Liver (tissue), 9 donors: ENCODE data around the gene MYO3B. TPM values are rescaled to one million over a fixed set of nuclear protein-coding genes. Genes with fewer than 3 reads are reported as not detected.

Experiments used
- DNase-seq: peaks from one replicate; pipeline ENCODE4 v3.0.0-alpha.2; 2017; ENCODE audit warnings: low spot score
- H3K27ac ChIP-seq, 2 donors: one replicate each; pipeline ENCODE4 v1.7.0; 2013; ENCODE audit warnings: inconsistent platforms in 2 of 2, low read length in 2 of 2, control low read depth in 1 of 2, low read depth in 1 of 2, mild to moderate bottlenecking in 1 of 2
- H3K27me3 ChIP-seq, 4 donors: one replicate each; pipeline versions ENCODE4 v1.6.1 to v1.7.0; 2013; ENCODE audit warnings: low read length in 3 of 4, inconsistent platforms in 1 of 4, mild to moderate bottlenecking in 1 of 4, moderate library complexity in 1 of 4; ENCODE audit not compliant: control insufficient read depth in 4 of 4, insufficient read depth in 4 of 4
- H3K36me3 ChIP-seq, 4 donors: one replicate each; pipeline versions ENCODE4 v1.6.1 to v1.7.0; 2013; ENCODE audit warnings: low read length in 3 of 4, mild to moderate bottlenecking in 3 of 4, low read depth in 1 of 4, moderate library complexity in 1 of 4; ENCODE audit not compliant: control insufficient read depth in 4 of 4, insufficient read depth in 3 of 4
- H3K4me1 ChIP-seq, 4 donors: one replicate each; pipeline versions ENCODE4 v1.6.1 to v1.7.0; 2013; ENCODE audit warnings: low read length in 3 of 4, mild to moderate bottlenecking in 3 of 4, moderate library complexity in 1 of 4; ENCODE audit not compliant: control insufficient read depth in 4 of 4, insufficient read depth in 4 of 4
- H3K4me3 ChIP-seq, 3 donors: one replicate each; pipeline versions ENCODE4 v1.6.1 to v1.7.0; 2013; ENCODE audit warnings: low read length in 3 of 3, control low read depth in 1 of 3, low read depth in 1 of 3, mild to moderate bottlenecking in 1 of 3
- H3K9ac ChIP-seq, 2 donors: one replicate each; pipeline ENCODE4 v1.7.0; 2013; ENCODE audit warnings: low read length in 2 of 2, mild to moderate bottlenecking in 2 of 2, moderate library complexity in 2 of 2, control low read depth in 1 of 2, low read depth in 1 of 2
- H3K9me3 ChIP-seq, 4 donors: one replicate each; pipeline versions ENCODE4 v1.6.1 to v1.7.0; 2013; ENCODE audit warnings: low read length in 3 of 4; ENCODE audit not compliant: control insufficient read depth in 4 of 4
- EGR1 ChIP-seq, 2 donors: IDR thresholded peaks; 2 replicates each; pipeline ENCODE4 v1.6.1; 2016 to 2018; ENCODE audit warnings: antibody characterized with exemption in 2 of 2, low read depth in 2 of 2
- FOXA1 ChIP-seq: IDR thresholded peaks from 2 replicates; pipeline ENCODE4 v1.6.1; 2016; ENCODE audit warnings: antibody characterized with exemption
- FOXA2 ChIP-seq: IDR thresholded peaks from 2 replicates; pipeline ENCODE4 v1.6.1; 2016; ENCODE audit warnings: antibody characterized with exemption
- GABPA ChIP-seq, 2 donors: IDR thresholded peaks in 1 of 2; conservative IDR thresholded peaks in 1 of 2; 2 replicates each; pipeline ENCODE4 v1.6.1; 2016; ENCODE audit warnings: antibody characterized with exemption in 2 of 2, mild to moderate bottlenecking in 1 of 2, moderate library complexity in 1 of 2
- HNF4A ChIP-seq, 2 donors: conservative IDR thresholded peaks; 2 replicates each; pipeline ENCODE4 v1.6.1; 2016; ENCODE audit warnings: antibody characterized with exemption in 2 of 2, mild to moderate bottlenecking in 2 of 2
- HNF4G ChIP-seq: IDR thresholded peaks from 2 replicates; pipeline ENCODE4 v1.6.1; 2016; ENCODE audit warnings: antibody characterized with exemption
- JUND ChIP-seq, 2 donors: IDR thresholded peaks; 2 replicates each; pipeline ENCODE4 v1.6.1; 2016; ENCODE audit warnings: antibody characterized with exemption in 2 of 2
- NR2F2 ChIP-seq: IDR thresholded peaks from 2 replicates; pipeline ENCODE4 v1.6.1; 2016; ENCODE audit warnings: antibody characterized with exemption
- RAD21 ChIP-seq, 2 donors: IDR thresholded peaks; 2 replicates each; pipeline ENCODE4 v1.6.1; 2016; ENCODE audit warnings: antibody characterized with exemption in 2 of 2, mild to moderate bottlenecking in 2 of 2
- RXRA ChIP-seq, 2 donors: IDR thresholded peaks; 2 replicates each; pipeline ENCODE4 v1.6.1; 2017 to 2018; ENCODE audit warnings: antibody characterized with exemption in 2 of 2, mild to moderate bottlenecking in 1 of 2
- SP1 ChIP-seq: IDR thresholded peaks from 2 replicates; pipeline ENCODE4 v1.6.1; 2018; ENCODE audit warnings: antibody characterized with exemption, mild to moderate bottlenecking
- TAF1 ChIP-seq: conservative IDR thresholded peaks from 2 replicates; pipeline ENCODE4 v1.6.1; 2016; ENCODE audit warnings: antibody characterized with exemption, mild to moderate bottlenecking
- YY1 ChIP-seq: IDR thresholded peaks from 2 replicates; pipeline ENCODE4 v1.6.1; 2016; ENCODE audit warnings: antibody characterized with exemption, mild to moderate bottlenecking
- WGBS: extraction: QIAGEN DNeasy Blood & Tissue Kit; methylation state at CpG from one replicate; pipeline ENCODE4 v1.1.7; 2013; 5-methylcytosine and 5-hydroxymethylcytosine counted together
- polyA plus RNA-seq, 2 donors: library from polyadenylated mRNA; stranded (reverse) in 1 of 2; unstranded in 1 of 2; fragments of 200-250 nt in 1 of 2; fragments of >200 nt in 1 of 2; fragmentation: Nextera tagmentation in 1 of 2; extraction: Ambion mirVana in 1 of 2; gene quantifications; one replicate each; pipeline versions ENCODE4 v1.2.1 to v1.2.3, GENCODE V29; 2013 to 2015
- total RNA-seq, 2 donors: library from RNA; depleted of rRNA; stranded (reverse); fragments of >200 nt; gene quantifications; one replicate each; pipeline ENCODE4 v1.2.3, GENCODE V29; 2014
- TF ChIP-seq, protein P1 (sequence below): IDR thresholded peaks from 2 replicates; pipeline ENCODE4 v1.6.1; 2016; ENCODE audit warnings: antibody characterized with exemption
- TF ChIP-seq, protein P2 (sequence below): IDR thresholded peaks from 2 replicates; pipeline ENCODE4 v1.6.1; 2016; ENCODE audit warnings: antibody characterized with exemption
- TF ChIP-seq, protein P3 (sequence below): IDR thresholded peaks from 2 replicates; pipeline ENCODE4 v1.6.1; 2016; ENCODE audit warnings: antibody characterized with exemption
- TF ChIP-seq, protein P4 (sequence below): fragments of 150-350 bp; IDR thresholded peaks from 2 replicates; pipeline ENCODE4 v1.5.1; 2017; ENCODE audit warnings: improper control_type of control experiment, low read depth, low read length; ENCODE audit not compliant: missing input control
- TF ChIP-seq, protein P5 (sequence below): IDR thresholded peaks from 2 replicates; pipeline ENCODE4 v1.6.1; 2016; ENCODE audit warnings: antibody characterized with exemption, mild to moderate bottlenecking
- donor health status: healthy.
- donor health status: healthy.
- donor health status: healthy.
- donor health status: healthy.
- donor health status: healthy.

The MYO3B gene
- total and polyA plus RNA-seq, 4 donors: under 0.01 to 0.05 TPM; not detected in 2

DNA sequence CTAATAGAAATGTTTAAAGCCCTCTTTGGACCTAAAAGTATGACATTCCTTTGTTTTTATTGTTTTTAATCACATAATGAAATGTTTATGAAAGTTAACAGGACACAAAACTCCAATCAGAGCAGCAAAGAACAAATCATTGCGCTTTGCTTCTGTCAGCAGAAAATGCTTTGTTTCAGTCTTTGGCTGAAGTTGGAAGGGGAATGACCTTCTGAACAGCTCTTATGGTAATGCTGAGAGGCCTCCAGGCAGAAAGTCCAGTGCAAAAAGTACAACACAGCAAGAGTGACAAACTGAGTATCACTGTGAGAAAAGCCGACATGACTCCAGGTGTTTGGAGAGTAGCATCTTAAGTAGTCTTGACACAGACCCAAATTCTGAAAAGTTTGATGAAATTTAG lies 389.5 kb downstream of the MYO3B start:
- no peaks in the 10 kb centered on the region for H3K9me3 ChIP-seq
- H3K4me1 ChIP-seq: no peaks in the 10 kb centered on the region
- H3K4me3 ChIP-seq: no peak overlapping the region
- TF ChIP-seq RAD21 (IDR thresholded peaks at IDR 0.05) (peak in 1 of 2 donors; percentile 36), JUND (IDR thresholded peaks at IDR 0.05) (no peak), FOXA1 (no peak), EGR1 (IDR thresholded peaks at IDR 0.05; ENCODE audit: low read depth in 2 of 2) (no peak), HNF4G (peak; percentile 32), FOXA2 (no peak), SP1 (peak; percentile 41), HNF4A (conservative IDR thresholded peaks at IDR 0.05) (peak; percentile 65 to 78), RXRA (IDR thresholded peaks at IDR 0.05) (peak; percentile 66 to 79)
- TF ChIP-seq, protein P1, sequence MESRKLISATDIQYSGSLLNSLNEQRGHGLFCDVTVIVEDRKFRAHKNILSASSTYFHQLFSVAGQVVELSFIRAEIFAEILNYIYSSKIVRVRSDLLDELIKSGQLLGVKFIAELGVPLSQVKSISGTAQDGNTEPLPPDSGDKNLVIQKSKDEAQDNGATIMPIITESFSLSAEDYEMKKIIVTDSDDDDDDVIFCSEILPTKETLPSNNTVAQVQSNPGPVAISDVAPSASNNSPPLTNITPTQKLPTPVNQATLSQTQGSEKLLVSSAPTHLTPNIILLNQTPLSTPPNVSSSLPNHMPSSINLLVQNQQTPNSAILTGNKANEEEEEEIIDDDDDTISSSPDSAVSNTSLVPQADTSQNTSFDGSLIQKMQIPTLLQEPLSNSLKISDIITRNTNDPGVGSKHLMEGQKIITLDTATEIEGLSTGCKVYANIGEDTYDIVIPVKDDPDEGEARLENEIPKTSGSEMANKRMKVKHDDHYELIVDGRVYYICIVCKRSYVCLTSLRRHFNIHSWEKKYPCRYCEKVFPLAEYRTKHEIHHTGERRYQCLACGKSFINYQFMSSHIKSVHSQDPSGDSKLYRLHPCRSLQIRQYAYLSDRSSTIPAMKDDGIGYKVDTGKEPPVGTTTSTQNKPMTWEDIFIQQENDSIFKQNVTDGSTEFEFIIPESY: no peak
- no peaks in the 10 kb centered on the region for H3K36me3 ChIP-seq
- H3K27ac ChIP-seq: no peak overlapping the region
- no peaks in the 10 kb centered on the region for H3K27me3 ChIP-seq
- WGBS: 45% methylated on average over 2 of the region's 2 CpGs
- H3K9ac ChIP-seq: no peak overlapping the region
- DNase-seq: no peak

DNA sequence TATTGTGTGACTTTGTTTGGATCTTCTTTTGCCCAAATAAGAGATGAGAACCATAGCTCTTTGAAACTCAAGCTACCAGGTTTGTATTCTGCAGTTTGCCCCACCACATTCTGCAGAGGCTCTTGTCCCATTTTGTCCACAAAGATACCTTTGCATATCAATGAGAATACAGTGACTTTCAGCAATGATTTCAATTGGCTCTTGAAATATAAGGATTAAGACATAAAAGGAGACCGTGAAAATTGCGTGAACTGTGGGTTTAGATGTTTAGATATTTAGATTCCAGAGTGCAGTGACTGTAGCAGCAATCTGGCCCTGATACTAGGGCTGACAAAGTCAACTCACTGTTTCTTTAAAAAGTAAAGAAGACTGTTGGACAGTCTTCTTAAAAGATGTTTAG lies 390.6 kb downstream of the MYO3B start:
- Histone ChIP-seq H3K27ac (no peak overlapping the region), H3K4me3 (no peak overlapping the region), H3K9ac (no peak overlapping the region), H3K4me1 (no peaks in the 10 kb centered on the region), H3K9me3 (no peaks in the 10 kb centered on the region), H3K27me3 (no peaks in the 10 kb centered on the region), H3K36me3 (no peaks in the 10 kb centered on the region)
- DNase-seq: no peak
- WGBS: 94% methylated on average over 2 of the region's 2 CpGs
- TF ChIP-seq, protein P2, sequence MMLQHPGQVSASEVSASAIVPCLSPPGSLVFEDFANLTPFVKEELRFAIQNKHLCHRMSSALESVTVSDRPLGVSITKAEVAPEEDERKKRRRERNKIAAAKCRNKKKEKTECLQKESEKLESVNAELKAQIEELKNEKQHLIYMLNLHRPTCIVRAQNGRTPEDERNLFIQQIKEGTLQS: no peak
- TF ChIP-seq TAF1 (no peak), NR2F2 (no peak), EGR1 (IDR thresholded peaks at IDR 0.05; ENCODE audit: low read depth in 2 of 2) (no peak), YY1 (no peak), RAD21 (IDR thresholded peaks at IDR 0.05) (no peak), JUND (IDR thresholded peaks at IDR 0.05) (no peak), SP1 (no peak)
- TF ChIP-seq, protein P3, sequence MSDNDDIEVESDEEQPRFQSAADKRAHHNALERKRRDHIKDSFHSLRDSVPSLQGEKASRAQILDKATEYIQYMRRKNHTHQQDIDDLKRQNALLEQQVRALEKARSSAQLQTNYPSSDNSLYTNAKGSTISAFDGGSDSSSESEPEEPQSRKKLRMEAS: no peak
- TF ChIP-seq, protein P1: no peak

DNA sequence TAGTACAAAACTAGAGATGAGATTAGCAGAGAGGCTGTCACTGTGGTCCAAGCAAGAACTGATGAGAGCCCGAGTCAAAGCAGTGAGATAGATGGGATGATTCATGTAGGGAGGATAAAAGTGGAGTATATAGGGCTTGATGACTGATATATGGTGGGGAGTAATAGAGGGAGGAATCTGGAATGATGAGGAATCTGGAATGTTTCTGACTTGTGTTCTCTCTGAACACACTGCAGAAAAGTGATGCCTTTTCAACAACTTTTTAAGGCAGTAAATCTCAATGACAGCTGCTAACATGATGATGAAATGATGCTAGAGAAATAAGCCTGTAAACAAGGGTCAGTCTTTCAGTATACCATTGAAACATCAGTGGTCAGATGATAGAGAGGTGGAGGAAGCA lies 393.7 kb downstream of the MYO3B start:
- no peak for DNase-seq
- H3K4me1 ChIP-seq: no peaks in the 10 kb centered on the region
- no peak overlapping the region for H3K27ac ChIP-seq
- H3K27me3 ChIP-seq: no peaks in the 10 kb centered on the region
- 95% methylated on average over 1 of the region's 1 CpG for WGBS
- H3K9me3 ChIP-seq: no peaks in the 10 kb centered on the region
- H3K4me3 ChIP-seq: no peak overlapping the region
- no peak overlapping the region for H3K9ac ChIP-seq
- no peaks in the 10 kb centered on the region for H3K36me3 ChIP-seq
- TF ChIP-seq, protein P4, sequence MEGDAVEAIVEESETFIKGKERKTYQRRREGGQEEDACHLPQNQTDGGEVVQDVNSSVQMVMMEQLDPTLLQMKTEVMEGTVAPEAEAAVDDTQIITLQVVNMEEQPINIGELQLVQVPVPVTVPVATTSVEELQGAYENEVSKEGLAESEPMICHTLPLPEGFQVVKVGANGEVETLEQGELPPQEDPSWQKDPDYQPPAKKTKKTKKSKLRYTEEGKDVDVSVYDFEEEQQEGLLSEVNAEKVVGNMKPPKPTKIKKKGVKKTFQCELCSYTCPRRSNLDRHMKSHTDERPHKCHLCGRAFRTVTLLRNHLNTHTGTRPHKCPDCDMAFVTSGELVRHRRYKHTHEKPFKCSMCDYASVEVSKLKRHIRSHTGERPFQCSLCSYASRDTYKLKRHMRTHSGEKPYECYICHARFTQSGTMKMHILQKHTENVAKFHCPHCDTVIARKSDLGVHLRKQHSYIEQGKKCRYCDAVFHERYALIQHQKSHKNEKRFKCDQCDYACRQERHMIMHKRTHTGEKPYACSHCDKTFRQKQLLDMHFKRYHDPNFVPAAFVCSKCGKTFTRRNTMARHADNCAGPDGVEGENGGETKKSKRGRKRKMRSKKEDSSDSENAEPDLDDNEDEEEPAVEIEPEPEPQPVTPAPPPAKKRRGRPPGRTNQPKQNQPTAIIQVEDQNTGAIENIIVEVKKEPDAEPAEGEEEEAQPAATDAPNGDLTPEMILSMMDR: no peak
- TF ChIP-seq RXRA (IDR thresholded peaks at IDR 0.05) (no peak), FOXA2 (no peak), JUND (IDR thresholded peaks at IDR 0.05) (no peak), HNF4G (no peak), GABPA (IDR thresholded peaks at IDR 0.05 in 1 of 2, conservative IDR thresholded peaks at IDR 0.05 in 1 of 2) (no peak), EGR1 (IDR thresholded peaks at IDR 0.05; ENCODE audit: low read depth in 2 of 2) (no peak)
- TF ChIP-seq, protein P5, sequence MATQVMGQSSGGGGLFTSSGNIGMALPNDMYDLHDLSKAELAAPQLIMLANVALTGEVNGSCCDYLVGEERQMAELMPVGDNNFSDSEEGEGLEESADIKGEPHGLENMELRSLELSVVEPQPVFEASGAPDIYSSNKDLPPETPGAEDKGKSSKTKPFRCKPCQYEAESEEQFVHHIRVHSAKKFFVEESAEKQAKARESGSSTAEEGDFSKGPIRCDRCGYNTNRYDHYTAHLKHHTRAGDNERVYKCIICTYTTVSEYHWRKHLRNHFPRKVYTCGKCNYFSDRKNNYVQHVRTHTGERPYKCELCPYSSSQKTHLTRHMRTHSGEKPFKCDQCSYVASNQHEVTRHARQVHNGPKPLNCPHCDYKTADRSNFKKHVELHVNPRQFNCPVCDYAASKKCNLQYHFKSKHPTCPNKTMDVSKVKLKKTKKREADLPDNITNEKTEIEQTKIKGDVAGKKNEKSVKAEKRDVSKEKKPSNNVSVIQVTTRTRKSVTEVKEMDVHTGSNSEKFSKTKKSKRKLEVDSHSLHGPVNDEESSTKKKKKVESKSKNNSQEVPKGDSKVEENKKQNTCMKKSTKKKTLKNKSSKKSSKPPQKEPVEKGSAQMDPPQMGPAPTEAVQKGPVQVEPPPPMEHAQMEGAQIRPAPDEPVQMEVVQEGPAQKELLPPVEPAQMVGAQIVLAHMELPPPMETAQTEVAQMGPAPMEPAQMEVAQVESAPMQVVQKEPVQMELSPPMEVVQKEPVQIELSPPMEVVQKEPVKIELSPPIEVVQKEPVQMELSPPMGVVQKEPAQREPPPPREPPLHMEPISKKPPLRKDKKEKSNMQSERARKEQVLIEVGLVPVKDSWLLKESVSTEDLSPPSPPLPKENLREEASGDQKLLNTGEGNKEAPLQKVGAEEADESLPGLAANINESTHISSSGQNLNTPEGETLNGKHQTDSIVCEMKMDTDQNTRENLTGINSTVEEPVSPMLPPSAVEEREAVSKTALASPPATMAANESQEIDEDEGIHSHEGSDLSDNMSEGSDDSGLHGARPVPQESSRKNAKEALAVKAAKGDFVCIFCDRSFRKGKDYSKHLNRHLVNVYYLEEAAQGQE: no peak
- TF ChIP-seq, protein P2: no peak
